ENCODE data around the gene EDN2.

The EDN2 gene

DNA sequence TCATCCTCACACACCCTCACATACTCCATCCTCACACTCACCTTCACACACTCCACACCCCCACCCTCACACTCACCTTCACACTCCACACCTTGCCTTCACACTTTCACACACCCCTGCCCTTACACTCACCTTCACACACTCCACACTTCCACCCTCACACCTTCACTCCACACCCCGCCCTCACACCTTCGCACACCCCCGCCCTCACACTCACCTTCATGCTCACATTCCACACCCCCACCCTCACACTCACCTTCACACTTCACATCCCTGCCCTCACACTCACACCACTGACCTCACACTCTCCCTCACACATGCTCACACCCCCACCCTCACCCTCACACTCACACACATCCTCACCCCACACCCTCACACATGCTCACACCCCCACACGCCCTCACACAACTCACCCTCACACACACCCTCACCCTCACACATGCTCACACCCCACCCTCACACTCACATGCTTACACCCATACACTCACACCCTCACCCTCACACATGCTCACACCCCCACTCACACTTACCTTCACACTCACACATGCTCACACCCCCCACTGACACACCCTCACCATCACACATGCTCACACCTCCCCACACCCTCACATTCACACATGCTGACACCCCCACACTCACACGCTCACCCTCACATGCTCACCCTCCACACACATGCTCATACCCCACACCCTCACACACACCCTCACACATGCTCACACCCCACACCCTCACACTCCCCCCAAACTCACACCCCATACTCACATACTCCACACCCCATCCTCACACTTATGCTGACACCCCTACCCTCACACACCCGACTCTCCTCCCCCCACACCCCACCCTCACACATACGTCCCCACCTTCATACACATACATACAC lies 44.5 kb upstream of the EDN2 start:
- TF ChIP-seq, protein P1, sequence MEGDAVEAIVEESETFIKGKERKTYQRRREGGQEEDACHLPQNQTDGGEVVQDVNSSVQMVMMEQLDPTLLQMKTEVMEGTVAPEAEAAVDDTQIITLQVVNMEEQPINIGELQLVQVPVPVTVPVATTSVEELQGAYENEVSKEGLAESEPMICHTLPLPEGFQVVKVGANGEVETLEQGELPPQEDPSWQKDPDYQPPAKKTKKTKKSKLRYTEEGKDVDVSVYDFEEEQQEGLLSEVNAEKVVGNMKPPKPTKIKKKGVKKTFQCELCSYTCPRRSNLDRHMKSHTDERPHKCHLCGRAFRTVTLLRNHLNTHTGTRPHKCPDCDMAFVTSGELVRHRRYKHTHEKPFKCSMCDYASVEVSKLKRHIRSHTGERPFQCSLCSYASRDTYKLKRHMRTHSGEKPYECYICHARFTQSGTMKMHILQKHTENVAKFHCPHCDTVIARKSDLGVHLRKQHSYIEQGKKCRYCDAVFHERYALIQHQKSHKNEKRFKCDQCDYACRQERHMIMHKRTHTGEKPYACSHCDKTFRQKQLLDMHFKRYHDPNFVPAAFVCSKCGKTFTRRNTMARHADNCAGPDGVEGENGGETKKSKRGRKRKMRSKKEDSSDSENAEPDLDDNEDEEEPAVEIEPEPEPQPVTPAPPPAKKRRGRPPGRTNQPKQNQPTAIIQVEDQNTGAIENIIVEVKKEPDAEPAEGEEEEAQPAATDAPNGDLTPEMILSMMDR (IDR thresholded peaks at IDR 0.05; ENCODE audit: borderline replicate concordance, insufficient read depth, low read depth, low read length), result no peak
- H3K4me3 ChIP-seq (ENCODE audit: low read depth, low read length), result no peak overlapping the region

- no peak overlapping the region for H3K4me3 ChIP-seq (ENCODE audit: low read depth, low read length)
- TF ChIP-seq, protein P1 (IDR thresholded peaks at IDR 0.05; ENCODE audit: borderline replicate concordance, insufficient read depth, low read depth, low read length), result no peak
These were observed 43.6 kb upstream of the EDN2 start for GRCh38 chr1:41528106-41528505.

DNA sequence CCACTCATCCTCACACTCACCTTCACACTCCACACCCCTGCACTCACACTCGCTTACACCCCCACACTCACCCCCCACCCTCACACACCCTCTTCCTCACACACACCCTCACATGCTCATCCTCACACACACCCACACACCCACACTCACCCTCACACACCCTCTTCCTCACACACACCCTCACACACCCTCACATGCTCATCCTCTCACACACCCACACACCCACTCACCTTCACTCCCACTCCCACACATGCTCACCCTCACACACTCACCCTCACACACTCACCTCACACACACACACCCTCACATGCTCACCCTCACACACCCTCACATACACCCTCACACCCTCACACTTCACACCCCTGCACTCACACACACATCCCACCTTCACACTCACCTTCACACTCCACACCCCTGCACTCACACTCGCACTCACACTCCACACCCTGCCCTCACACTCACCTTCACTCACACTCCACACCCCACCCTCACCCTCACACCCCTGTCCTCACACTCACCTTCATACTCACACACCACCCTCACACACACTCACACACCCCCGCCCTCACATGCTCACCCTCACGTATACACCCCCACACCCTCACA lies 42.6 kb upstream of the EDN2 start:
- no peak overlapping the region for H3K4me3 ChIP-seq (ENCODE audit: low read depth, low read length)
- TF ChIP-seq, protein P1 (IDR thresholded peaks at IDR 0.05; ENCODE audit: borderline replicate concordance, insufficient read depth, low read depth, low read length), result no peak

GRCh38 chr1:41525891-41526587 lies 41.6 kb upstream of the EDN2 start:
- TF ChIP-seq, protein P1 (IDR thresholded peaks at IDR 0.05; ENCODE audit: borderline replicate concordance, insufficient read depth, low read depth, low read length), result no peak
- H3K4me3 ChIP-seq (ENCODE audit: low read depth, low read length), result no peak overlapping the region

DNA sequence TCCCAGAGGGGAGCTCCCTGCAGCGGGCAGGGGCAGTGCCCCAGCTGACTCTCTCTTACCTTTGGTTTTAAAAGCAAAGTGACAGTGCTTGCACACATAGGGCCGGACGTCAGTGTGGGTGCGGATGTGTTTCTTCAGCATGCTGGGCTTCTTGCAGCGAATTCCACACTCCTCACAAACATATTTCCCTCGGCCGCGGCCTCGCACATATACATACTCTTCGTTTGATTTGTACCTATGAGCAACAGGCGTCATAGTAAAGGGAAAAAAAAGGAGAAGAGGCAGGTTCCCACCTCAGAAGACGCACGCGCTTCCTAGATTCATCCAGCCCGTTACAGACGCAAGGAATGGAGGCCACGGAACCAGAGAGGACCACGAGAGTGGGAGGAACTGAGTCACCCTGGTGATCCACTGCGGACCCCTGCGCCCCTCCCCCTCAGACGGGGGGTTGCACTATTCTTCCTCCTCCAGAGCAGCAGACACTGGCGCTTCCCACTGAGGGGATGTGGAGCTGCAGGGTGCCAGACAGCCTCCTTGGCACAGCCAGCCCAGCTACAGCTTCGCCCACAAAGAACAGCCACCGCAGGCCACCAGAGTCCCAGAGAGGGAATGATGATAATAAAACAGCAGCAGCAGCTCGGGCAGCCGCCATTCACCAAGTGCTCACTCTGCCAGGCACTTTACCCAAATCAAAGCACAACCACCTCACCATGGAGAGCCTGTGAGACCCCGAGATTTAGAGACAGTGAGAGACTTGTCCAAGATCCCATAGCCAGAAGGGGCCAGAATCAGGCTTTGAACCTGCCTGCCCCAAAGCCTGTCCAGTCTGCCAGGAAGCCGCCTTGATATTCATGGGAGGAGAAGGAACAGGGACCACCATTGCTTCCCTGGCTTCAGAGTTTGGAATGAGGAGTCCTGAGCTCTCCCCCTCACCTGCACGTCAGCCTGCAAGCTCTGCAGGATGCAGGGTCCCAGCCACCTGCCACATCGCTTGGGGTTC lies 40.5 kb upstream of the EDN2 start:
- TF ChIP-seq, protein P1 (IDR thresholded peaks at IDR 0.05; ENCODE audit: borderline replicate concordance, insufficient read depth, low read depth, low read length), result no peak

GRCh38 chr1:41523949-41524675 lies 39.6 kb upstream of the EDN2 start:
- TF ChIP-seq, protein P1 (IDR thresholded peaks at IDR 0.05; ENCODE audit: borderline replicate concordance, insufficient read depth, low read depth, low read length), result no peak
- H3K4me3 ChIP-seq (ENCODE audit: low read depth, low read length), result no peak overlapping the region

More for the DNA sequence above, 40.5 kb upstream of the EDN2 start:
- H3K4me3 ChIP-seq (ENCODE audit: low read depth, low read length), result no peak overlapping the region
